ENCODE results near the gene GRAP2.

GRCh38 chr22:40002935-40003715, 102.2 kb downstream of the GRAP2 start:
- TF ChIP-seq CTCF (IDR thresholded peaks at IDR 0.05; ENCODE audit: low read depth, low read length, poor library complexity, severe bottlenecking) = no peak
- no peak for TF ChIP-seq EZH2phosphoT487 (IDR thresholded peaks at IDR 0.05; ENCODE audit: borderline replicate concordance, low read length)
